Endothelial cell of umbilical vein (primary cell): ENCODE results near the gene RAP1GAP.

Experiments
- CTCF ChIP-seq, 2 donors: IDR thresholded peaks; 1 replicate in 1 of 2; 2 replicates in 1 of 2; pipeline ENCODE4 v1.5.1; 2011; ENCODE audit warnings: low read length in 2 of 2, mild to moderate bottlenecking in 2 of 2, moderate library complexity in 2 of 2, control low read depth in 1 of 2, inconsistent platforms in 1 of 2, low read depth in 1 of 2; ENCODE audit not compliant: insufficient read depth in 1 of 2; ENCODE audit errors: extremely low read depth in 1 of 2
- EZH2 ChIP-seq: IDR thresholded peaks from 2 replicates; pipeline ENCODE4 v1.6.1; 2012; ENCODE audit warnings: borderline replicate concordance, low read depth, mild to moderate bottlenecking, moderate library complexity, low read length, inconsistent platforms; ENCODE audit not compliant: severe bottlenecking
- FOS ChIP-seq: IDR thresholded peaks from 2 replicates; pipeline ENCODE4 v1.6.1; 2011; ENCODE audit warnings: mild to moderate bottlenecking, low read length, moderate library complexity, borderline replicate concordance; ENCODE audit not compliant: insufficient read depth
- GATA2 ChIP-seq: IDR thresholded peaks from 2 replicates; pipeline ENCODE4 v1.7.0; 2011; ENCODE audit warnings: low read depth, mild to moderate bottlenecking, moderate library complexity, mixed read lengths, low read length; ENCODE audit not compliant: insufficient read length, insufficient read depth
- JUN ChIP-seq: IDR thresholded peaks from 2 replicates; pipeline ENCODE4 v1.6.1; 2011; ENCODE audit warnings: borderline replicate concordance, low read depth; ENCODE audit not compliant: insufficient read length, insufficient read depth
- MAX ChIP-seq: IDR thresholded peaks from 2 replicates; pipeline ENCODE4 v1.6.1; 2011; ENCODE audit not compliant: insufficient read depth, insufficient read length
- MYC ChIP-seq: IDR thresholded peaks from one replicate; pipeline ENCODE4 v1.6.1; 2011; ENCODE audit warnings: mild to moderate bottlenecking, low read depth, low read length
- POLR2A ChIP-seq: IDR thresholded peaks from 2 replicates; pipeline ENCODE4 v1.6.1; 2012; ENCODE audit warnings: low read depth, mild to moderate bottlenecking, control low read depth, low read length
- POLR2AphosphoS5 ChIP-seq: IDR thresholded peaks from 2 replicates; pipeline ENCODE4 v1.6.1; 2012; ENCODE audit warnings: low read depth, mild to moderate bottlenecking, control low read depth, low read length, moderate library complexity; ENCODE audit not compliant: insufficient read depth

- TF ChIP-seq POLR2AphosphoS5 (no peak), CTCF (IDR thresholded peaks at IDR 0.05; ENCODE audit: extremely low read depth in 1 of 2, insufficient read depth in 1 of 2, low read depth in 1 of 2, low read length in 2 of 2) (no peak), POLR2A (no peak), EZH2 (no peak), GATA2 (no peak), FOS (no peak), MAX (no peak), JUN (no peak), MYC (no peak)
Measured at GRCh38 chr1:21667348-21668231, 1.6 kb downstream of the RAP1GAP start.
